T-helper 2 cell (primary cell): Measurements from ENCODE around the gene METTL8.
"Not testable (repeated sequence)": the region's sequence is repeated elsewhere in the genome, so short reads cannot be mapped to it uniquely, and the experiment has no call there.

Experiments used
- DNase-seq, 5 experiments: peaks; one replicate each; pipeline versions ENCODE4 v3.0.0 to v3.0.0-alpha.2; 2012 to 2022

METTL8 gene

GRCh38 chr2:171422710-171423495 is 10.9 kb downstream of the METTL8 start:
- DNase-seq = not testable (repeated sequence)

GRCh38 chr2:171420728-171421563 is 12.8 kb downstream of the METTL8 start:
- peak in 1 of 5 experiments; percentile 49 for DNase-seq

- no peak for DNase-seq
Measured at GRCh38 chr2:171419333-171419732, 14.5 kb downstream of the METTL8 start.

- DNase-seq = peak; percentile 35 to 92 (median 65)
Measured at GRCh38 chr2:171416009-171416926, 17.5 kb downstream of the METTL8 start.

GRCh38 chr2:171414645-171415044 is 19.1 kb downstream of the METTL8 start:
- peak in 1 of 5 experiments; percentile 28 for DNase-seq

GRCh38 chr2:171412571-171413175 is 21.1 kb downstream of the METTL8 start:
- no peak for DNase-seq

GRCh38 chr2:171411791-171412483 is 21.9 kb downstream of the METTL8 start:
- no peak for DNase-seq

- DNase-seq = no peak
Measured at GRCh38 chr2:171411214-171411613, 22.6 kb downstream of the METTL8 start.

GRCh38 chr2:171410624-171411023 is 23.2 kb downstream of the METTL8 start:
- peak in 1 of 5 experiments; percentile 51 for DNase-seq

- no peak for DNase-seq
Measured at GRCh38 chr2:171410101-171410500, 23.7 kb downstream of the METTL8 start.

- no peak for DNase-seq
Measured at GRCh38 chr2:171409436-171409971, 24.3 kb downstream of the METTL8 start.

GRCh38 chr2:171407676-171408044 is 26.1 kb downstream of the METTL8 start:
- DNase-seq = no peak

- peak in 1 of 5 experiments; percentile 81 for DNase-seq
Measured at GRCh38 chr2:171407030-171407675, 26.6 kb downstream of the METTL8 start.

- DNase-seq = no peak
Measured at GRCh38 chr2:171406044-171406443, 27.7 kb downstream of the METTL8 start.

- DNase-seq = no peak
Measured at GRCh38 chr2:171405546-171405945, 28.2 kb downstream of the METTL8 start.

GRCh38 chr2:171404719-171405118 is 29.1 kb downstream of the METTL8 start:
- no peak for DNase-seq

- no peak for DNase-seq
Measured at GRCh38 chr2:171404261-171404660, 29.5 kb downstream of the METTL8 start.

- DNase-seq = peak in 1 of 5 experiments; percentile 78
Measured at GRCh38 chr2:171402906-171403580, 30.7 kb downstream of the METTL8 start.

- no peak for DNase-seq
Measured at GRCh38 chr2:171401947-171402346, 31.8 kb downstream of the METTL8 start.

GRCh38 chr2:171400395-171400794 is 33.4 kb downstream of the METTL8 start:
- DNase-seq = no peak
